ENCODE results near the gene CAPN5.

Gene CAPN5

GRCh38 chr11:77082838-77083565 is 16.2 kb downstream of the CAPN5 start:
- peak in 1 of 4 experiments; percentile 40 for DNase-seq (ENCODE audit: low read depth in 4 of 4, low spot score in 1 of 4)

GRCh38 chr11:77083566-77084245 is 16.9 kb downstream of the CAPN5 start:
- no peak for DNase-seq (ENCODE audit: low read depth in 4 of 4, low spot score in 1 of 4)

GRCh38 chr11:77084581-77085191 is 17.9 kb downstream of the CAPN5 start:
- DNase-seq (ENCODE audit: low read depth in 4 of 4, low spot score in 1 of 4) = no peak

- no peak for DNase-seq (ENCODE audit: low read depth in 4 of 4, low spot score in 1 of 4)
Observed at GRCh38 chr11:77085652-77086051, 18.9 kb downstream of the CAPN5 start.

GRCh38 chr11:77086521-77087472 is 20.0 kb downstream of the CAPN5 start:
- DNase-seq (ENCODE audit: low read depth in 4 of 4, low spot score in 1 of 4) = no peak

GRCh38 chr11:77087723-77088225 is 21.0 kb downstream of the CAPN5 start:
- no peak for DNase-seq (ENCODE audit: low read depth in 4 of 4, low spot score in 1 of 4)

- DNase-seq (ENCODE audit: low read depth in 4 of 4, low spot score in 1 of 4) = no peak
Observed at GRCh38 chr11:77088236-77089003, 21.6 kb downstream of the CAPN5 start.

GRCh38 chr11:77089004-77089545 is 22.3 kb downstream of the CAPN5 start:
- no peak for DNase-seq (ENCODE audit: low read depth in 4 of 4, low spot score in 1 of 4)

GRCh38 chr11:77090046-77090372 is 23.2 kb downstream of the CAPN5 start:
- no peak for DNase-seq (ENCODE audit: low read depth in 4 of 4, low spot score in 1 of 4)

GRCh38 chr11:77090373-77091111 is 23.8 kb downstream of the CAPN5 start:
- no peak for DNase-seq (ENCODE audit: low read depth in 4 of 4, low spot score in 1 of 4)

- peak; percentile 53 to 69 (median 62) for DNase-seq (ENCODE audit: low read depth in 4 of 4, low spot score in 1 of 4)
Observed at GRCh38 chr11:77091146-77091940, 24.6 kb downstream of the CAPN5 start.

- no peak for DNase-seq (ENCODE audit: low read depth in 4 of 4, low spot score in 1 of 4)
Observed at GRCh38 chr11:77092382-77092781, 25.6 kb downstream of the CAPN5 start.

- no peak for DNase-seq (ENCODE audit: low read depth in 4 of 4, low spot score in 1 of 4)
Observed at GRCh38 chr11:77093056-77093891, 26.5 kb downstream of the CAPN5 start.

GRCh38 chr11:77093987-77094840 is 27.4 kb downstream of the CAPN5 start:
- no peak for DNase-seq (ENCODE audit: low read depth in 4 of 4, low spot score in 1 of 4)

GRCh38 chr11:77094841-77095365 is 28.1 kb downstream of the CAPN5 start:
- DNase-seq (ENCODE audit: low read depth in 4 of 4, low spot score in 1 of 4) = no peak
